ENCODE data around the gene NAP1L3. TPM values are rescaled to one million over a fixed set of nuclear protein-coding genes. Genes with fewer than 3 reads are reported as not detected.

Gene NAP1L3
- total RNA-seq: 2.1 and 2.8 TPM in 2 replicates

GRCh38 chrX:93673056-93673868 lies at the start of gene NAP1L3:
Gene NAP1L3 (minus strand): TSS chrX:93673578. CDS start chrX:93673304, 274 bp downstream.

GRCh38 chrX:93673869-93674271 lies 492 bp upstream of the NAP1L3 start, which contains the start of gene FAM133A:
Gene FAM133A (plus strand): TSS chrX:93674206. CDS start chrX:93709420, 35,214 bp downstream.

Other genes starting within 250 kb of the NAP1L3 start
- gene FAM133A, start 628 bp upstream of the NAP1L3 start, total RNA-seq: not detected in 2 replicates

Measured in epithelial cell of alveolus of lung (primary cell).